Muscle layer of colon (tissue), 2 donors: Measurements from ENCODE around the gene AOC1.

Experiments used
- H3K27ac ChIP-seq: one replicate; pipeline ENCODE4 v1.7.0; 2013; ENCODE audit warnings: low read depth, mild to moderate bottlenecking, low read length, moderate library complexity
- H3K27me3 ChIP-seq, 2 donors: one replicate each; pipeline ENCODE4 v1.7.0; 2013; ENCODE audit warnings: low read length in 2 of 2, mild to moderate bottlenecking in 2 of 2; ENCODE audit not compliant: insufficient read depth in 2 of 2, control insufficient read depth in 1 of 2
- H3K36me3 ChIP-seq: one replicate; pipeline ENCODE4 v1.7.0; 2013; ENCODE audit warnings: mild to moderate bottlenecking, low read length; ENCODE audit not compliant: insufficient read depth
- H3K4me1 ChIP-seq: one replicate; pipeline ENCODE4 v1.7.0; 2013; ENCODE audit warnings: mild to moderate bottlenecking, low read length; ENCODE audit not compliant: insufficient read depth
- H3K4me3 ChIP-seq, 2 donors: one replicate each; pipeline ENCODE4 v1.7.0; 2013; ENCODE audit warnings: low read length in 2 of 2, low read depth in 1 of 2, mild to moderate bottlenecking in 1 of 2, moderate library complexity in 1 of 2
- H3K9ac ChIP-seq: one replicate; pipeline ENCODE4 v1.7.0; 2013; ENCODE audit warnings: low read length
- H3K9me3 ChIP-seq: one replicate; pipeline ENCODE4 v1.7.0; 2013; ENCODE audit warnings: mild to moderate bottlenecking, low read length
- donor health status: abdominal sarcoma.
- donor health status: Adenocarcinoma of cecum.

AOC1 gene

GRCh38 chr7:150838965-150839650 lies 13.2 kb upstream of the AOC1 start:
- Histone ChIP-seq H3K36me3 (no peaks in the 10 kb centered on the region), H3K27ac (no peak overlapping the region), H3K9me3 (no peaks in the 10 kb centered on the region), H3K27me3 (no peaks in the 10 kb centered on the region), H3K4me1 (no peaks in the 10 kb centered on the region), H3K4me3 (no peak overlapping the region), H3K9ac (no peak overlapping the region)

DNA sequence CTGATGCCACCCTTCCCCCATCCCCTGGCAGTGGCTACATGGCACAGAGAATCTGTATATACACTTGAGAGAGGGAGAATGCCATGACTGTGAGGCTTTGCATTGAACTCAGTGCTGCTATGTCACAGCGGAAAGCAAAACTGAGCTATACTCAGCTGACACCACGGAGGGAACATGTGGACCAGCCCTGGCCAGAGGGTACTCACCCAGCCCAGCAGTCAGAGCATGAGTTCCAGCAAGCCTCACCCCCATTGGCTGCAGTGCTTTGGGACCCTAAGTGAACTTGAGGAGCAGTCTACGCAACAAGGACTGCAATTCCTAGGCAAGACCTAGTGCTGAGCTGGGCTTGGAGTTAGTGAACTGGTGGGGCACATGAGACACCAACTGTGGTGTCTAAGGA lies 10.3 kb upstream of the AOC1 start:
- no peaks in the 10 kb centered on the region for H3K9me3 ChIP-seq
- no peak overlapping the region for H3K4me3 ChIP-seq
- no peak overlapping the region for H3K27ac ChIP-seq

DNA sequence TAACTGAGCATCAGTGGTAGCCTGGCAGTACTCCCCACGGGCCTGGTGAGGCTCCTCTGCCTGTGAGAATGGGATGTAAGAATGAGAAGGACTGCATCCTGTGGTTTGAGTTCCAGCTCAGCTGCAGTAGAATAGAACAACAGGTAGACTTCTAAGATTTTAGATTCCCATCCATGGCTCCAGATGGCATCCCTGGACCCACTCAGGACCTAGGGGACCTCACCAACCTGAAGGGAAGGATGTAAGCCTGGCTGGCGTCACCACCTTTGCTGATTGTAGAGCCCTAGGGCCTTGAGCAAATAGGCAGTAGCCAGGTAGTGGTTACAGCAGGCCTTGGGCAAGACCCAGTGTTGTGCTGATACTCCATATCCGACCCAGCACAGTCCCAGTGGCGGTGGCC lies 9.6 kb upstream of the AOC1 start:
- no peak overlapping the region for H3K9ac ChIP-seq
- H3K9me3 ChIP-seq = no peaks in the 10 kb centered on the region
- H3K27me3 ChIP-seq = no peaks in the 10 kb centered on the region
- peaks cover 8% of the 10 kb centered on the region for H3K4me1 ChIP-seq
- H3K27ac ChIP-seq = no peak overlapping the region
- no peaks in the 10 kb centered on the region for H3K36me3 ChIP-seq
- no peak overlapping the region for H3K4me3 ChIP-seq

More for the DNA sequence above, 10.3 kb upstream of the AOC1 start:
- H3K9ac ChIP-seq = no peak overlapping the region
- H3K4me1 ChIP-seq = peaks cover 8% of the 10 kb centered on the region
- no peaks in the 10 kb centered on the region for H3K27me3 ChIP-seq
- no peaks in the 10 kb centered on the region for H3K36me3 ChIP-seq

GRCh38 chr7:150845421-150845861 lies 6.9 kb upstream of the AOC1 start:
- H3K27ac ChIP-seq = no peak overlapping the region
- no peak overlapping the region for H3K4me3 ChIP-seq
- no peak overlapping the region for H3K9ac ChIP-seq
- peaks cover 8% of the 10 kb centered on the region for H3K4me1 ChIP-seq
- H3K9me3 ChIP-seq = no peaks in the 10 kb centered on the region
- no peaks in the 10 kb centered on the region for H3K36me3 ChIP-seq
- no peaks in the 10 kb centered on the region for H3K27me3 ChIP-seq

DNA sequence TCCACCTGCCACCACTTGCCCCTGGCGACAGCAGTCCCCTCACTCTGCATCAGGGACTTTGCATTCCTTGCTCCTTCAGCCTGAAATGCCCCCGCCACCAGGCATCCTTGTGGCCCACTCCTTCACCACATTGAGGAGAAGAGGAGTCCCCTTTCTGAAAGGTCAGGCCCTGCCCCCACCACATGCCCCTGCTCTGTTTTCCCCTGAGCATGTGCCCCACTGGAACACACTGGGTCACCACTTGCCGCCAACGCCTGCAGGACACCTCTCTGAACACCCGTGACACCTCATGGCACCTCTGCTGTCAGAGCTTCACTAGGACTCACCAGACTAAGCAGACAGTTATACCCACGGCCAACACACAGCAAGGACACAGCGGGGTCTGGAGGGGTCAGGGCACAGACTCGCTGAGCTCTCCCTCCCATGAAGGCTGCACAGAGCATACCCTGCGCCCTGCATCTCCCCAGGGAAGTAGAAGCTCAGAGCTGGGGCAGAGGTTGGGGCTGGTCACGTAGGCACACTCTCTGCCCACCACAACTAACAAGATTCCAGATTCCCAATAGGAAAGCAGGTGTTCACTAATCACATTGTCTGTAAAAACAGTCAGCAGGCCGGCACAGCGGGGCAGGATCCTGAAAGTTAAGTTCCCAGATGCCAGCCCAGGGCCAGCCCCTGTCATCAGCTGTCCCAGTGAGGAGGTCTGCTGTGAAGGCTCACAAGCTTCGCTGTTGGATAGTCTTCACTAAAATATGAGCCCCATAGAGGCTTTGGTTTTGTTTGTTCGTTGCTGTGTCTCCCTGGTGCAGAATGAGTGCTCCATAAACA lies 5.8 kb upstream of the AOC1 start:
- Histone ChIP-seq H3K36me3 (no peaks in the 10 kb centered on the region), H3K4me1 (peaks cover 8% of the 10 kb centered on the region), H3K4me3 (no peak overlapping the region), H3K9ac (no peak overlapping the region), H3K9me3 (no peaks in the 10 kb centered on the region), H3K27ac (no peak overlapping the region), H3K27me3 (no peaks in the 10 kb centered on the region)

GRCh38 chr7:150847536-150847935 lies 4.8 kb upstream of the AOC1 start:
- peaks cover 0 to 5% of the 10 kb centered on the region in 2 donors for H3K27me3 ChIP-seq
- peaks cover 8% of the 10 kb centered on the region for H3K4me1 ChIP-seq
- H3K9me3 ChIP-seq = no peaks in the 10 kb centered on the region
- no peak overlapping the region for H3K4me3 ChIP-seq
- H3K36me3 ChIP-seq = no peaks in the 10 kb centered on the region
- H3K9ac ChIP-seq = no peak overlapping the region
- H3K27ac ChIP-seq = no peak overlapping the region

DNA sequence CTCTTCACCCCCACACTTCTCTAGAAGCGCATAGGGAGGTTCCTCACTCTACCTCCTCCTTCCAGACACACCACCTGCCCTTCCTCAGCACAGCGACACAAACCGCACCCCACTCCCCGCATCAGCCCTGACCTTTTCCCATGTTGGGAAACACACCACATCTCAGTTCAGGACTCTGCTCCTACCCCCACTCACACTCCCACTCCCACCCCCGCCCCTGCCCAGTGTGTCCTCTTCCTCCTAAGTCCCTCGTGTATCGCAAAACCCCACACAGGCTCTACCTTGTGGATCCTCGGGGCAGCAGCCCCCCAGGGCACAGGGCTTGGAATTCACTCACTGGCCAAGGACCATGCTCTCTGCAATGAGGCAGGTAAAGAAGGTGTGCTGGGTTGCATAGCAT lies 4.2 kb upstream of the AOC1 start:
- H3K27ac ChIP-seq = no peak overlapping the region
- peaks cover 8% of the 10 kb centered on the region for H3K4me1 ChIP-seq
- no peaks in the 10 kb centered on the region for H3K9me3 ChIP-seq
- no peaks in the 10 kb centered on the region for H3K36me3 ChIP-seq
- no peak overlapping the region for H3K9ac ChIP-seq
- H3K27me3 ChIP-seq = peaks cover 0 to 10% of the 10 kb centered on the region in 2 donors
- H3K4me3 ChIP-seq = no peak overlapping the region

GRCh38 chr7:150848561-150849115 lies 3.7 kb upstream of the AOC1 start:
- no peak overlapping the region for H3K27ac ChIP-seq
- H3K9me3 ChIP-seq = no peaks in the 10 kb centered on the region
- no peak overlapping the region for H3K4me3 ChIP-seq
- H3K27me3 ChIP-seq = peaks cover 0 to 10% of the 10 kb centered on the region in 2 donors
- no peak overlapping the region for H3K9ac ChIP-seq
- H3K4me1 ChIP-seq = peaks cover 8% of the 10 kb centered on the region
- H3K36me3 ChIP-seq = no peaks in the 10 kb centered on the region

- Histone ChIP-seq H3K27ac (no peak overlapping the region), H3K9ac (no peak overlapping the region), H3K4me3 (no peak overlapping the region), H3K9me3 (no peaks in the 10 kb centered on the region), H3K27me3 (peaks cover 0 to 10% of the 10 kb centered on the region in 2 donors), H3K4me1 (peaks cover 8% of the 10 kb centered on the region), H3K36me3 (no peaks in the 10 kb centered on the region)
Observed at GRCh38 chr7:150849204-150849775, 3.0 kb upstream of the AOC1 start.

DNA sequence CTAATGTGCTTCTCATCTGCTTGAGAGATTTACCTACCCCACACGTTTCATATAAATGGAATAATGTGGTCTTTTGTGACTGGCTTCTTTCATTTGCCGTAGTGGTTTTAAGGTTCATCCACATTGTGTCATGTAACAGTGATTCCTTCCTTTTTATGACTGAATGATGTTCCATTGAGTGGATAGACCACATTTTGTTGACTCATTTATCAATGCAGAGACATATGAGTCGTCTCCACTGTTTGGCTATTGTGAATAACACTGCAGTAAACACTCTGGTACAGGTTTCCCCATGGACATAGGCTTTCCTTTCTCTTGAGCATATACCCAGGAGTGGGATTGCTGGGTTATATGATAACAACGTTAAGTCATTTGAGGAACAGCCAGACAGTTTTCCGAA lies 2.0 kb upstream of the AOC1 start:
- no peak overlapping the region for H3K9ac ChIP-seq
- no peak overlapping the region for H3K27ac ChIP-seq
- H3K27me3 ChIP-seq = peaks cover 0 to 10% of the 10 kb centered on the region in 2 donors
- H3K36me3 ChIP-seq = no peaks in the 10 kb centered on the region
- H3K4me3 ChIP-seq = no peak overlapping the region
- H3K9me3 ChIP-seq = no peaks in the 10 kb centered on the region
- H3K4me1 ChIP-seq = peaks cover 5% of the 10 kb centered on the region
